Body of pancreas (tissue), 4 donors: Measurements from ENCODE around the gene KYNU.

Source experiments
- POLR2A ChIP-seq, 3 donors: fragments of 450-650 bp; IDR thresholded peaks; one replicate each; pipeline ENCODE4 v1.6.1; 2016; ENCODE audit warnings: antibody characterized with exemption in 3 of 3, mild to moderate bottlenecking in 2 of 3
- TF ChIP-seq, protein P1 (sequence below), 7 experiments: fragments of 450-650 bp in 4 of 7; fragments of 200-600 bp in 3 of 7; sonication (generic) in 3 of 7; IDR thresholded peaks; one replicate each; pipeline ENCODE4 v1.5.1; 2016 to 2019; ENCODE audit warnings: antibody characterized with exemption in 7 of 7

GRCh38 chr2:143087033-143087432 is 209.6 kb downstream of the KYNU start:
- TF ChIP-seq, protein P1, sequence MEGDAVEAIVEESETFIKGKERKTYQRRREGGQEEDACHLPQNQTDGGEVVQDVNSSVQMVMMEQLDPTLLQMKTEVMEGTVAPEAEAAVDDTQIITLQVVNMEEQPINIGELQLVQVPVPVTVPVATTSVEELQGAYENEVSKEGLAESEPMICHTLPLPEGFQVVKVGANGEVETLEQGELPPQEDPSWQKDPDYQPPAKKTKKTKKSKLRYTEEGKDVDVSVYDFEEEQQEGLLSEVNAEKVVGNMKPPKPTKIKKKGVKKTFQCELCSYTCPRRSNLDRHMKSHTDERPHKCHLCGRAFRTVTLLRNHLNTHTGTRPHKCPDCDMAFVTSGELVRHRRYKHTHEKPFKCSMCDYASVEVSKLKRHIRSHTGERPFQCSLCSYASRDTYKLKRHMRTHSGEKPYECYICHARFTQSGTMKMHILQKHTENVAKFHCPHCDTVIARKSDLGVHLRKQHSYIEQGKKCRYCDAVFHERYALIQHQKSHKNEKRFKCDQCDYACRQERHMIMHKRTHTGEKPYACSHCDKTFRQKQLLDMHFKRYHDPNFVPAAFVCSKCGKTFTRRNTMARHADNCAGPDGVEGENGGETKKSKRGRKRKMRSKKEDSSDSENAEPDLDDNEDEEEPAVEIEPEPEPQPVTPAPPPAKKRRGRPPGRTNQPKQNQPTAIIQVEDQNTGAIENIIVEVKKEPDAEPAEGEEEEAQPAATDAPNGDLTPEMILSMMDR (IDR thresholded peaks at IDR 0.05), result no peak
- TF ChIP-seq POLR2A (IDR thresholded peaks at IDR 0.05), result no peak
